HG02973 (cell line): ENCODE results near the gene MEN1.
"Not testable (repeated sequence)": the region's sequence is repeated elsewhere in the genome, so short reads cannot be mapped to it uniquely, and the experiment has no call there.

Experiments used
- ATAC-seq: cut with Tn5 transposase; IDR thresholded peaks from one replicate; pipeline ENCODE4 v1.9.1; 2021; ENCODE audit warnings: moderate library complexity; ENCODE audit not compliant: unreplicated experiment

Gene MEN1

DNA sequence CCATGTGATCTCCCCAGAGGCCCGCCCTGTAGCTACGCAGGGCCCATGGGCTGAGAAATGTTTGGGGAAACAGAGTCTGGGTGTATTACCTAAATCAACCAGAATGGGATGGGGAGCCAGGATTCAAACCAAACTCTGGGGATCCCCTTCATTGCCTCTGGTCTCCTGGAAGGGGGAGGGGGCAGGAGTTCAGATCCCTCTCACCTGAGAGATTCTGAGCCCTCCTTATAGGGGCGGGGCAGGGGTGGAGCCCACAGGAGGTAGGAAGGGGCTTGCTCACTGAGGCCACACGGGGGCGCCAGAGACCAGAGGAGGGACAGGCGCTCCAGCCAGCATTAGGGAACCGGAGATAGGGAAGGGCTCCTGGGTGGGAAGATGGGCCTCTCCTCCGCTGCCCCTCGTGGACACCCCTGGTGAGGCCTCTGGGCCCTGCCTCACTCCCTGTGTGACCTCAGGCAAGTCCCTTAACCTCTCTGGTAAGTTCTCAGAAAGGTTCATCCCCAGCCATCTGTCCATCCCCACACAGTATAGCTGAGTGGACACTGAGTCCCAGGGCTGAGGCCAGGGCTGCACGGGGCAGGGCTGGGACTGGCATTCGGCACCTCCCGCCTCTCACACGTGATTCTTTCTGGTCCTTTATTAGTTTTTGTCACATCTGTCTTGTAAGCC, 36.8 kb upstream of the MEN1 start:
- no peak for ATAC-seq

DNA sequence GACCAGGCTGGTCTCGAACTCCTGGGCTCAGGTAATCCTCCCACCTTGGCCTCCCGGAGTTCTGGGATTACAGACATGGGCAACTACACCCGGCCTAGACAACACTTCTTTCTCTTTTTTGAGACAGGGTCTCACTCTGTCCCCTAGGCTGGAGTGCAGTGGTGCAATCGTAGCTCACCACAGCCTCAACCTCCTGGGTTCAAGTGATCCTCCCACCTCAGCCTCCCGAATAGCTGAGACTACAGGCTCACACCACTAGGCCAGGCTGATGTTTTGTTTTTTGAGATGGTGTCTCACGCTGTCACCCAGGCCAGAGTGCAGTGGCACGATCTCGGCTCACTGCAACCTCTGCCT, 35.4 kb upstream of the MEN1 start:
- not testable (repeated sequence) for ATAC-seq

GRCh38 chr11:64845129-64845775, 34.9 kb upstream of the MEN1 start:
- ATAC-seq = no peak

DNA sequence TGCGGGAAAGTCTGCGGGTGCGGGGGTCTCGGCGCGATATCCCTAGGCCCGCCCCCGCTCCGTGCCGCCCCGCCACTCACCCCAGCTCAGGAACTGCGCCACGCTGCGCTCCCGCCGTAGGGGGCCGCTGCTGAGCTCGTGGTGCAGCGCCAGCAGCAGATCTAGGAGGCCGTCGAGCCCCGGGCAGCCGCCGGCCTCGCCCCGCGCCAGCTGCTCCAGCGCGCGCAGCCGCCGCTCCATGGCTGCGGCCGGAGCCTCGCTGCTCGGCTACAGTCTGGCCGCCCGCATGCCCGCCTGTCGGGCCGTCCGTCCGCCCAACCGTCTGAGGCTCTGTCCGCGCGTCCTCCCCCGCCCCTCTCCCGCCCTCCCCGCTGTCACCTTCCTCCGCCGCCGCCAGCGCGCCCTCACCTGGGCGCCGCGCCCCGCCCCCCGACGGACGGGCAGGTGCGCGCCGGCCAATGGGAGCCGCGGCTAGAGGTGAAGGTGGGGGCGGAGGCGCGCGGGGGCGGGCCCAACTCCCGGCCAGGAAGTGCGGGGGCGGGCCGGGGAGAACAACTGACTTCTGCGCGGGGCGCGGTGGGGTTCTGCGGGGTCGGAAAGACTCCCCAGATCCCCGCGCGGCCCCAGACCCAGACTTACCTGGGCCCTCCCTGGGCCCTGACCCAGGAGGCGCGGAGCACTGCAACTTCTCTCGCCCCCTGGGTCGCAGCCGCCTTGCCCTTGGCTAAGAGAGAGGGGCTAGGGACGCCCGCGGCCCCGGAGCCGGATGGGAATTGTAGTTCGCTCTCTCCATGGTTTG, 34.2 kb upstream of the MEN1 start, which contains the start of gene CDC42BPG:
Gene CDC42BPG, minus strand, starts transcription at position 324 of the 799 bp plus-strand sequence. Its CDS starts 84 bp downstream, at position 240.
- no peak for ATAC-seq

DNA sequence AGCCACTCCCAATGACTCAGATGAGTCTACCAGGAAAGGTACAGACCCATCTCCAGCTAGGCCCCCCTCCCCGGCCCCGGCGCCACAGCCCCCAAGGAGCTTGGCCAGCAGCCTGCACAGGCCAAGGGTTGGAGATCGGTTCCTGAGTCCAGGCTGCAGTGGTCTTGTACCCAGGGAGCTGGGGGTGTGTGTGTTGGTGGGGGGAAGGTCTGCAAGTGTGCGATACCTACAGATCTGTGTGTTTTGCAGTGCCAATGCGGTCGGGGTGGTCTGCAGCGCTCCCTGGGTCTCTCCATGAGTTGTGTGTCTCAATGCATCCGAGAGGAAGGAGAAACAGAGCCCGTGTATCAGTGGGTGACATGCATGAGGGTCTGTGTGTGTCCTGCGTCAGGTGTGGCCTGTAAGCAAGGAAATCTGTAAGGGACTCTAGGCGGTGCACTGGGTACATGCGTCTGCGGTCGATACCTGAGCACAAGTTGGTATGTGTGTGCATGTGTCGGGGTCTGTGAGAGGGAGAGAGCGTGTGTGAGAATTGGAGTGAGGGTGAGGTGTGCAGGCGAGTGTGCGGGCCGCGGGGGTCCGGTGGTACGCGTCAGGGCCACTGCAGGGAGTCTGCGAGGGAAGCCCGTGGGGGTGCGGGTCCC, 33.5 kb upstream of the MEN1 start:
- ATAC-seq = no peak

GRCh38 chr11:64842851-64843685, 32.7 kb upstream of the MEN1 start:
- no peak for ATAC-seq

DNA sequence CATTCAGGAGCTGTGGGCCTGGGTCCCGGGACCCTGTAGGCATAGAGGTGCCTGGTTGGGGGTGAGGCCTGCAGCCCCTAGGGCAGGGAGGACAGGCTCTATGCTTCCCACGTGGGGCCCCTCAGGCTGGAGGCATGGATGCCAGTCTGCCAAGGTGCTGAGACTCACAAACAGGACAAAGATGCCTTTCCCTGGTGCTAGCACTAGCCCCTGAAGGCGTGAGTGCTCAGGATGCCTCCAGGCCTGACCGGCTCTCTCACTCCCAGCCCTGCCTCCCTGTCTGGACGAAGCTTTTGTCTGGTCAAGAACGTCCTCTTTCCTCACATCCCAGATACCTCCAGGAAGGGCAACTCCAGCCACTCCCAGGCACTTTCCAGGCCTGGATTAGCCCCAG, 32.0 kb upstream of the MEN1 start:
- no peak for ATAC-seq

DNA sequence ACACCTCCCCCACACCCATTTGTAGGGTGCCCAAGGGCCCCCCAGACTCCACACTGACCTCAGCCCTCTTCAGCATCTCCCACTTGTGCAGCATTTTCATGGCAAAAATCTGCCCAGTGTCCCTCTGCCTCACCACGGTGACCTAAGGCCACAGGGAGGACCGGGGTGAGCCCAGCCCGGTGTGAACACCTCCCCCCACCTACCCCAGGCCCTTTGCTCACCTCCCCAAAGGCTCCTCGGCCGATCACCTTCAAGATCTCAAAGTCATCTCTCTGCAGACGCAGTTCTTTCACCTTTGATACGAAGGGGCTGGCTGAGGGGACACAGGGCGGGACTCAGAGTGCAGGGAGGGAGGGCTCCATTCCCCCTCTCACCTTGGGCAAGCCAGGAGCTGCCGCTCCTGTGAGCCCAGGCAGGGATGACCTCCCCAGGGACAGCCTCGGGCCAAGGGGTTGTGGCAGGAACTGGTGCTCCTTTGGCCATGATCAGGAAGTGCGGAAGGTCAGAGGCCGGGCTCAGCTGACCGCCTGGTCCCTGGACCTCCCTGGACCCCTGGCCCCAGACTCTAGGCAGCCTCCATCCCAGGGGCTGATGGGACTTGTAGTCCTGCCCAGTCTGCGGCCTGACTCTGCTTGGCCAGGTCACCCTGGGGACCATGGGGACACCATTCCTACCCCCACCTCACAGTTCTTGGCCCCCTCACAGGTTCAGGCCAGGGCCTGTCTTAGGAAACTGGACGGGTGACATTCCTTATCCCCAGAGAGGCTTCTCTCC, 31.4 kb upstream of the MEN1 start:
- ATAC-seq = no peak

DNA sequence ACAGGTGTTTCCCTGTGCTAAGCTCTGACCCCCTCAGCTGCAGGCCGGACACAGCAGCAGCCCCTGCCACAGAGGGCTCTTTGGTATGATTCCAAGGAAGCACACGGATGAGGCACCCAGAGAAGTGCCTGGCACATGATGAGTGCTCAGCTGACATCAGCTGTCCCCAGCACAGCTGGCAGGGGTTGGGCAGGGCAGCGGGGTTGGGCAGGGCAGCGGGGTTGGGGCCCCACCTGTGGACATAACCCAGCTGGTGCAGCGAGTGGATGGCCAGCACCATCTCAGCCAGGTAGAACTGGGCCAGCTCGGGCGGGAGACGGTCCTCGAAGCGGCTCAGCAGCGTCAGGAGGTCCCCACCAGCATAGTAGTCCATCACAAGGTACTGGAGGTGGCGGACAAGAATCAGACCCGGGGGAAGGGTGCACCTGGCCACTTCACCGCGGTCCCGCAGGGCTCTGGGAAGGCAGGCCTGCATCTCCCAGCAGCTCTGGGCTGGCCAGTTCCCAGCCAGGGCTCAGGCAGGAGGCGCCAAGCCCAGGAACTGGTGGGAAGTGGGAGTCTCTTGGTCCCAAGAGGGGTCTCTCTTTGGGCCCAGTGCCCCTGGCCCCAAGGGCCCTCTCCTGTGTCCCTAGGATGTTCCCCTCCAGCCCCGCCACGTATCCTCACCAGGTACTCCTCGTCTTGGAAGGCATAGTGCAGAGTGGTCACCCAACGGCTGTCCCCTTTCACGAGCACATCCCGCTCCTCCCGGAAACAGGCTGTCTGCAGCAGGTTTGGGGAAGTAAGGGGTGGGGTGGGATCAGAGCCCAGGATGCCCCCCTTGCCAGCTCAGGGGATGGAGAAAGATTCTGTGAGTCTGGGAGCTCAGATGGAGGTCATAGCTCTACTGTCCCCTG, 29.8 kb upstream of the MEN1 start:
- ATAC-seq = no peak

GRCh38 chr11:64839335-64839734, 29.0 kb upstream of the MEN1 start:
- no peak for ATAC-seq

- ATAC-seq = no peak
Measured at GRCh38 chr11:64838600-64839334, 28.4 kb upstream of the MEN1 start.

DNA sequence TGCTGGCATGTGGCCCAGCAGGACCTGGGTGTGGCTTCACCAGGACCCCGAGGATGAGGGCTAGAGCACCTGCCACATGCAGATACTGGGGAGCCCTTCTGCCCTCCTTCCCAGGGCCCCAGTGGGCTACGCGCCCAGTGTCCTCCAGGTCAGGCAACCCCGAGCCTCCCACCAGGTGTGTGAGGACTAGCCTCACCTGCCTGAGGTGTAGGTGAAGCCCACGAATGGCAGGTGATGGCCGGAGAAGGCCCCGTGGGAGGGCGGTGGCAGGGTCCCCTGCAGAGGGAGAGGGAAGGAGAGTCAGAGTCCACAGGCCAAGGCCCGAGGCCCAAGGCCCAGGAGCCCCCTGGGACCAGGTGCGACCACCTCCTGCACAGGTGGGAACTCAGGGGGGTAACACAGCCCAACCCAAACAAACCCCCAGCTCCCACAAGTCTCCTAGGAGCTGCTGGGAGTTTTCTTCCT, 27.6 kb upstream of the MEN1 start:
- ATAC-seq = no peak

GRCh38 chr11:64836448-64837072, 26.2 kb upstream of the MEN1 start:
- no peak for ATAC-seq

GRCh38 chr11:64835616-64836447, 25.5 kb upstream of the MEN1 start:
- ATAC-seq = no peak

GRCh38 chr11:64834723-64835615, 24.6 kb upstream of the MEN1 start:
- ATAC-seq = no peak
